Breast epithelium (tissue), 3 donors: Measurements from ENCODE around the gene OR2H1.

ENCODE experiments used
- POLR2A ChIP-seq: fragments of 450-650 bp; IDR thresholded peaks from one replicate; pipeline ENCODE4 v1.6.1; 2016; ENCODE audit warnings: antibody characterized with exemption, mild to moderate bottlenecking, moderate library complexity
- POLR2AphosphoS5 ChIP-seq, 3 donors: sonication (generic); formaldehyde crosslinking; IDR thresholded peaks; one replicate each; pipeline ENCODE4 v1.6.1; 2017; ENCODE audit warnings: antibody characterized with exemption in 3 of 3
- TF ChIP-seq, protein P1 (sequence below), 3 donors: fragments of 450-650 bp; IDR thresholded peaks; one replicate each; pipeline ENCODE4 v1.5.1; 2016 to 2017; ENCODE audit warnings: antibody characterized with exemption in 3 of 3, mild to moderate bottlenecking in 3 of 3, moderate library complexity in 3 of 3

DNA sequence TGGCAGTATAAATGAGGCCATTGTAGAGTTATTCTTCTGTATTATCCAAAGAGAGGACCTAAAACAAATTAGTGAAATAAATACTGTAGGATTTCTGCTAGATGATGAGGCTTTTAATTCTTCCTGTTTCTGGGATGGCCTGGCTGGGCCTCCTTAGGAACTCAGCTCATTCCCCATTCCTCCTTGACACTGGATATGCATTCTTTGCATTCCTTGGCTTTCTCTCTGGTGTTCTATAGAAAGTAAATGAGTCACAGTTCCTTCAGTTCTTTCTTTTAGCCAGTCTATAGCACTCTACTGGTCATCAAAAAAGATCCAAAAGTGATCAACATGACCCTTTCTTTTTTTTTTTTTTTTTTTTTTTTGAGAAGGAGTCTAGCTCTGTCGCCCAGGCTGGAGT is 9.3 kb upstream of the OR2H1 start:
- TF ChIP-seq, protein P1, sequence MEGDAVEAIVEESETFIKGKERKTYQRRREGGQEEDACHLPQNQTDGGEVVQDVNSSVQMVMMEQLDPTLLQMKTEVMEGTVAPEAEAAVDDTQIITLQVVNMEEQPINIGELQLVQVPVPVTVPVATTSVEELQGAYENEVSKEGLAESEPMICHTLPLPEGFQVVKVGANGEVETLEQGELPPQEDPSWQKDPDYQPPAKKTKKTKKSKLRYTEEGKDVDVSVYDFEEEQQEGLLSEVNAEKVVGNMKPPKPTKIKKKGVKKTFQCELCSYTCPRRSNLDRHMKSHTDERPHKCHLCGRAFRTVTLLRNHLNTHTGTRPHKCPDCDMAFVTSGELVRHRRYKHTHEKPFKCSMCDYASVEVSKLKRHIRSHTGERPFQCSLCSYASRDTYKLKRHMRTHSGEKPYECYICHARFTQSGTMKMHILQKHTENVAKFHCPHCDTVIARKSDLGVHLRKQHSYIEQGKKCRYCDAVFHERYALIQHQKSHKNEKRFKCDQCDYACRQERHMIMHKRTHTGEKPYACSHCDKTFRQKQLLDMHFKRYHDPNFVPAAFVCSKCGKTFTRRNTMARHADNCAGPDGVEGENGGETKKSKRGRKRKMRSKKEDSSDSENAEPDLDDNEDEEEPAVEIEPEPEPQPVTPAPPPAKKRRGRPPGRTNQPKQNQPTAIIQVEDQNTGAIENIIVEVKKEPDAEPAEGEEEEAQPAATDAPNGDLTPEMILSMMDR (IDR thresholded peaks at IDR 0.05), result no peak
- TF ChIP-seq POLR2AphosphoS5 (IDR thresholded peaks at IDR 0.05) (no peak), POLR2A (no peak)
